ENCODE data around the gene HADHB. TPM values are rescaled to one million over a fixed set of nuclear protein-coding genes. Genes with fewer than 3 reads are reported as not detected.
"Not testable (repeated sequence)": the region's sequence is repeated elsewhere in the genome, so short reads cannot be mapped to it uniquely, and the experiment has no call there.

The HADHB gene
- total RNA-seq, 1 donor from 2014 or later = 117 TPM

- no peak for DNase-seq (ENCODE audit: low read depth in 2 of 2)
These were observed 47.9 kb downstream of the HADHB start for GRCh38 chr2:26292646-26293045.

DNA sequence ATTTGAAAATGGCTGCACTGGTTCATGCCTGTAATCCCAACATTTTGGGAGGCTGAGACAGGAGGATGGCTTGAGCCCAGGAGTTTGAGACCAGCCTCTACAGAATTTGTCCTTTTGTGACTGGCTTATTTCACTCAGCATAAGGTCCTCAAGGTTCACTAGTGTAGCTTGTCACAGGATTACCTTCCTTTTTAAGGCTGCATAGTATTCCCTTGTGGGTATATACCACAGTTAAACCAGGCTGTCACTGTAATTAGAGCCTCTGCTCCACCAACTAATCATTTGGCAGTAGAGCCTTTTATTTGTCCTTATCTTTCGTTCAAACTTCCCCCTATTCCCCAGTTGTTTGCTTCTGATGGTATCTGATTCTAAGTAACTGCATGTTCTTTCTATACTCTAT is 50.8 kb downstream of the HADHB start:
- no peak for DNase-seq (ENCODE audit: low read depth in 2 of 2)

GRCh38 chr2:26297061-26297460 is 52.3 kb downstream of the HADHB start:
- DNase-seq (ENCODE audit: low read depth in 2 of 2) = no peak

DNA sequence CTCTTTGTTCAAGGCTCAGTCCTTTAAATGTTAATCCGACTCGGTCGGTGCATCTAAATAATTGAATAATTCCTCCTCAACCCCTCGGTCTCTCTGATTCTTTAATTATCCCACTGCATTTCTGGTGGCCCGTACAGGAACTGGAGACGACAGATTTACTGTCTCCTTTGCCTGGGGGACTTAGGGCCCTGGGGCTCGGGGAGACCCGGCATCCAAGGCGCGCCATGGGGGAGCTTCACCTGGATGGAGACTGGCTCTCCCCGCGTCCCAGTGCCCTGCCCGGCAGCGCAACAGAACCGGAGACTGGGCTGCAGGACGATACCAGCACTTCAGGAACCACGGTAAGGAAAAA is 53.5 kb downstream of the HADHB start:
- DNase-seq (ENCODE audit: low read depth in 2 of 2) = no peak

- peak; percentile 45 to 67 for DNase-seq (ENCODE audit: low read depth in 2 of 2)
These were observed 54.1 kb downstream of the HADHB start for GRCh38 chr2:26298638-26299393.

GRCh38 chr2:26299471-26300101 is 54.8 kb downstream of the HADHB start:
- DNase-seq (ENCODE audit: low read depth in 2 of 2) = peak; percentile 25 to 36

- no peak for DNase-seq (ENCODE audit: low read depth in 2 of 2)
These were observed 55.6 kb downstream of the HADHB start for GRCh38 chr2:26300234-26300925.

DNA sequence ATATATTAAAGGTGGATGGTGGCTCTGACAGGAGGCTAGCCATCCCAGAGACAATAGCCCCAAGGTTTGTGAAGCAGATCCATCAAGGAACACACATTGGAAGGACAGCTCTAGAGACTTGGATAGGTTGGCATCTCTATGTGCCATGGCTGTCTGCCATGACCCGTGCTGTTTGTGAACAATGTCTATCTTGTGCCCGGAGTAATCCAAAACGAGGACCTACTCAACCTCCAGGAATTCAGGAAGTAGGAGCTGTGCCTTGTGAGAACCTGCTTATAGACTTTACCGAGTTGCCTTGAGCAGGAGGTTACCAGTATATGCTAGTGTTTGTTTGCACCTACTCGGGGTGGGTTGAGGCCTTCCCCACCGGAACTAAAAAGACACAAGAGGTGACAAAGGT is 58.1 kb downstream of the HADHB start:
- no peak for DNase-seq (ENCODE audit: low read depth in 2 of 2)

DNA sequence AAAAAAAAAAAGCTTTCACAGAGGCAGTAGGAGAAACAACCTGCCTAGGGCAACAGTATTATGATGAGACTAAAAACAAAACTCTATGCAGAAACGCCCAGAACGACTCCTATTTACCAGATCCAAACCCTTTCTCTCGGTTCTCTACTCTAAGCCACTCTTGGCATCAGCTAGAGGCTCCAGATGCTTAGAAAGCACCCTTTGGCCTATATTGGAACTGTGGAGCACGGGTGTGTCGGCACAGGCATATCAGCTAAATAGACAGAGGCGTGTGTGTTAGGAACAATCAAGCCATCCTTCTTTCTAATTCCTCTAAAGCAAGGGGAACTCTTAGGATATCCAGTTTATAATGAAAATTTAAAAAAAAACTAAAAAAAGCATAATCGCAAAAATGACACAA is 60.4 kb downstream of the HADHB start:
- DNase-seq (ENCODE audit: low read depth in 2 of 2) = not testable (repeated sequence)

GRCh38 chr2:26305540-26305939 is 60.8 kb downstream of the HADHB start:
- DNase-seq (ENCODE audit: low read depth in 2 of 2) = no peak

GRCh38 chr2:26309921-26310320 is 65.2 kb downstream of the HADHB start:
- DNase-seq (ENCODE audit: low read depth in 2 of 2) = no peak

DNA sequence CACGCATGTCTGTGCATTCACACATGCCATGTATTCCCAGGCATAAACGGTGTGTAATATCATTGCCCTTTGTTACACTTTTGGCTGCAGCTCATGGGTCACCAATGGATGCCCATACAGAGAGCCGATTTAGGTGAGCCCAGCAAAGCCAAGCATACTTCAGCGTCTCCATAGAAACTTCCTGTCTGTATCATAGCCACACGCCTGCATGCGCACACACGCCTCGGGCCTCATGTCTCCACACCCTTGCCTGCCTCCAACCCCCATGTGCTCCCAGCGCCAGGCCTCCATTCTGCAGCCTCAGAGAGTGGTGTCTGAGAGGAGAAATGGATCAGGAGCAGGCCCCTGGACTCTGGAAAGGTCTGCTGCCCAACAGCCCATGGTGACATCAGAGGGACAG is 67.7 kb downstream of the HADHB start:
- DNase-seq (ENCODE audit: low read depth in 2 of 2) = no peak

DNA sequence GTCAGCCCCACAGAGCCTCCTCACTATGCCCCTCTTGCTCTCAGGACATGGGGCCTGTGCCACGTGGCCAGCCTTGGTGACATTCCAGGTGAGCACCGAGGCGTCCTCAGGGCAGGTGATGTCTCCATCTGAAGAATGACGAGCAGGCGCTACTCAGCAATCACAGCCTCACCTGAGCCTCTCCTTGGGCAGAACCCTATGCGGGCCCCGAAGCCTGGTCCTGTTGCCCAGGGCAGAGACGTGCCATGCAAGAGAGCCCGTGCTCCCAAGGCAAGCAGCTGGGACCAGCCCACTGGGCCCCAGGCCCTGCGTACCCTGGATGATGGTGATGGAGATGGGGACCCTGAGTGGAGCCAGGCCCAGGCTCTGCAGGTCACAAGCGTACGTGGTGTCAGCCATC is 68.7 kb downstream of the HADHB start:
- no peak for DNase-seq (ENCODE audit: low read depth in 2 of 2)

GRCh38 chr2:26314243-26314642 is 69.5 kb downstream of the HADHB start:
- DNase-seq (ENCODE audit: low read depth in 2 of 2) = no peak

DNA sequence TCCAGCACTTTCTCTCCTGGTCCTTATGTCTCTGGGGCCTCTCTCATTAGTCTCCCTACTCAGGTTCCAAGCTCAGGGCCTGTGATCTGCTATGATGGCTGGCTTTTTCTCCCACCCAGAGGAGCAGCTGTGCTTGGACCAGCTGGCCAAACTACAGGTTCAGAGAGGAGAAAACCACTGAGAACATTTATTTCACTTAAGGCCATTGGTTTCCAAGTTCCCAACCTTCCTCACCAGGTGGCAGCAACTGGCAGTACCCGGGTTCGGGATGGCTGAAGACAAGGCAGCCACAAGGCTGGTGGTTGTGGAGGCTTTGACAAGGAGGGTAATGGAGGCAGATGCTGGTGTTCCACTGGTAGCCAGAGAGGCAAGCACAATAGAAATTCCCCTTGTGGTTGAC is 71.3 kb downstream of the HADHB start:
- peak in 1 of 2 donors; percentile 13 for DNase-seq (ENCODE audit: low read depth in 2 of 2)

- no peak for DNase-seq (ENCODE audit: low read depth in 2 of 2)
These were observed 72.1 kb downstream of the HADHB start for GRCh38 chr2:26316845-26317244.

GRCh38 chr2:26317377-26318105 is 72.8 kb downstream of the HADHB start:
- no peak for DNase-seq (ENCODE audit: low read depth in 2 of 2)

DNA sequence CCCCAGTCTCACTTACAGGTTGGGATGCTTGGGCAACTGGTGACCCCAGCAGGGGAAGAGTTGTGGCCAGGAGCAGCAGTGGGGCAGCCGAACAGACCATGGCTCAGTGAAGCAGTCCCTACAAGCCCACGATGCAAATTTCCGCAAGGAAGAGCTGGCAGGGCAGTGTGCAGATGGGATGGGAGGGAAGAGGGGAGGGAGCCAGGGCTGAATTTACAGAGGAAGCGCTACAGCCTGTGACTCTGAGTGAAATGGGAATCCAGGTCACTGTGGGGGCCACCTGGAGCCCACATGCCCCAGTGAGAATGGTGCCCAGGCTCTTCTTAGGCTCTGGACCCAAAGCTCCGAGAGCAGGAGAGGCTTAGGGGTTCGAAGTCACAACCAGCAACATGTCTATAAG is 74.2 kb downstream of the HADHB start:
- no peak for DNase-seq (ENCODE audit: low read depth in 2 of 2)

DNA sequence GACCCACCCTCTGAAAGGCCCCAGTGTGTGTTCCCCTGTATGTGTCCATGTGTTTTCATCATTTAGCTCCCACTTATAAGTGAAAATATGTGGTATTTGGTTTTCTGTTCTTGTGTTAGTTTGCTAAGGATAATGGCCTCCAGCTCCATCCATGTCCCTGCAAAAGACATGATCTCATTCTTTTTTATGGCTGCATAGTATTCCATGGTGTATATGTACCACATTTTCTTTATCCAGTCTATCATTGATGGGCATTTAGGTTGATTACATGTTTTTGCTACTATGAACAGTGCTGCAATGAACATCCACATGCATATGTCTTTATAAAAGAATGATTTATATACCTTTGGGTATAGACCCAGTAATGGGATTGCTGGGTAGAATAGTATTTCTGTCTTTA is 79.7 kb downstream of the HADHB start:
- not testable (repeated sequence) for DNase-seq (ENCODE audit: low read depth in 2 of 2)

- DNase-seq (ENCODE audit: low read depth in 2 of 2) = no peak
These were observed 80.2 kb downstream of the HADHB start for GRCh38 chr2:26324903-26325302.

GRCh38 chr2:26325851-26326250 is 81.1 kb downstream of the HADHB start:
- peak; percentile 31 to 43 for DNase-seq (ENCODE audit: low read depth in 2 of 2)

- no peak for DNase-seq (ENCODE audit: low read depth in 2 of 2)
These were observed 81.8 kb downstream of the HADHB start for GRCh38 chr2:26326514-26326913.

Measured in dermis microvascular lymphatic vessel endothelial cell (primary cell).